Measurements from ENCODE around the gene ASB16.

ASB16 gene

GRCh38 chr17:44200478-44201155 lies 30.1 kb downstream of the ASB16 start:
- H3K36me3 ChIP-seq, result peaks cover 20% of the 10 kb centered on the region
- no peaks in the 10 kb centered on the region for H3K27me3 ChIP-seq
- peaks cover 43 to 50% of the 10 kb centered on the region in 2 experiments for H3K4me1 ChIP-seq (ENCODE audit: control insufficient read depth in 1 of 2, insufficient read depth in 1 of 2, low read depth in 1 of 2, low read length in 1 of 2)
- peak overlapping the region; percentile 100 for H3K27ac ChIP-seq
- peak overlapping the region; percentile 80 to 93 for H3K4me3 ChIP-seq (ENCODE audit: low read depth in 1 of 2, low read length in 1 of 2)
- no peak for TF ChIP-seq CTCF (IDR thresholded peaks at IDR 0.05)
- no peaks in the 10 kb centered on the region for H3K9me3 ChIP-seq

- no peak overlapping the region for H3K4me3 ChIP-seq (ENCODE audit: low read depth in 1 of 2, low read length in 1 of 2)
- no peak overlapping the region for H3K27ac ChIP-seq
- H3K27me3 ChIP-seq, result no peaks in the 10 kb centered on the region
- peaks cover 20% of the 10 kb centered on the region for H3K36me3 ChIP-seq
- peaks cover 32 to 39% of the 10 kb centered on the region in 2 experiments for H3K4me1 ChIP-seq (ENCODE audit: control insufficient read depth in 1 of 2, insufficient read depth in 1 of 2, low read depth in 1 of 2, low read length in 1 of 2)
- no peak for TF ChIP-seq CTCF (IDR thresholded peaks at IDR 0.05)
- no peaks in the 10 kb centered on the region for H3K9me3 ChIP-seq
Observed at GRCh38 chr17:44202756-44203155, 32.3 kb downstream of the ASB16 start.

- H3K4me3 ChIP-seq (ENCODE audit: low read depth in 1 of 2, low read length in 1 of 2), result no peak overlapping the region
- H3K9me3 ChIP-seq, result no peaks in the 10 kb centered on the region
- peaks cover 22 to 29% of the 10 kb centered on the region in 2 experiments for H3K4me1 ChIP-seq (ENCODE audit: control insufficient read depth in 1 of 2, insufficient read depth in 1 of 2, low read depth in 1 of 2, low read length in 1 of 2)
- H3K27ac ChIP-seq, result peak overlapping the region; percentile 21
- H3K36me3 ChIP-seq, result peaks cover 32% of the 10 kb centered on the region
- TF ChIP-seq CTCF (IDR thresholded peaks at IDR 0.05), result peak; percentile 63
- no peaks in the 10 kb centered on the region for H3K27me3 ChIP-seq
Observed at GRCh38 chr17:44203731-44204440, 33.4 kb downstream of the ASB16 start.

- no peaks in the 10 kb centered on the region for H3K27me3 ChIP-seq
- peaks cover 27 to 33% of the 10 kb centered on the region in 2 experiments for H3K4me1 ChIP-seq (ENCODE audit: control insufficient read depth in 1 of 2, insufficient read depth in 1 of 2, low read depth in 1 of 2, low read length in 1 of 2)
- H3K36me3 ChIP-seq, result peaks cover 37% of the 10 kb centered on the region
- peak overlapping the region; percentile 21 for H3K27ac ChIP-seq
- TF ChIP-seq CTCF (IDR thresholded peaks at IDR 0.05), result no peak
- H3K9me3 ChIP-seq, result no peaks in the 10 kb centered on the region
- no peak overlapping the region for H3K4me3 ChIP-seq (ENCODE audit: low read depth in 1 of 2, low read length in 1 of 2)
Observed at GRCh38 chr17:44204441-44204882, 34.0 kb downstream of the ASB16 start.

GRCh38 chr17:44205962-44206824 lies 35.7 kb downstream of the ASB16 start:
- H3K9me3 ChIP-seq, result no peaks in the 10 kb centered on the region
- H3K4me1 ChIP-seq (ENCODE audit: control insufficient read depth in 1 of 2, insufficient read depth in 1 of 2, low read depth in 1 of 2, low read length in 1 of 2), result peaks cover 34 to 39% of the 10 kb centered on the region in 2 experiments
- no peak overlapping the region for H3K4me3 ChIP-seq (ENCODE audit: low read depth in 1 of 2, low read length in 1 of 2)
- peak overlapping the region; percentile 29 for H3K27ac ChIP-seq
- H3K36me3 ChIP-seq, result peaks cover 55% of the 10 kb centered on the region
- no peaks in the 10 kb centered on the region for H3K27me3 ChIP-seq
- no peak for TF ChIP-seq CTCF (IDR thresholded peaks at IDR 0.05)

All from neutrophil (primary cell).